ENCODE data around the gene NELL2. TPM values are rescaled to one million over a fixed set of nuclear protein-coding genes. Genes with fewer than 3 reads are reported as not detected.
A peak's percentile ranks its signal among the peaks of the same experiment; 100 is the strongest.

NELL2 gene
- polyA plus RNA-seq, 2 of the 4 experiments (the other 2 are of a cell fraction): 0.16 TPM; not detected in 1

GRCh38 chr12:44574586-44574985 lies 301.5 kb downstream of the NELL2 start:
- TF ChIP-seq TP53 (CRISPR knock-in tag; IDR thresholded peaks at IDR 0.05) (no peak), FOSL2 (IDR thresholded peaks at IDR 0.05) (no peak), FOSL2 (CRISPR knock-in tag; IDR thresholded peaks at IDR 0.05) (no peak)
- H3K27ac ChIP-seq: no peak overlapping the region
- ATAC-seq: no peak
- FAIRE-seq: no peak
- DNase-seq (ENCODE audit: low read depth in 1 of 2, low spot score in 1 of 2): no peak
- POLR2A ChIA-PET: no interaction called here
- H3K4me2 ChIP-seq: no peak overlapping the region
- no peaks in the 10 kb centered on the region for H3K4me1 ChIP-seq
- CTCF ChIA-PET: no interaction called here
- no peaks in the 10 kb centered on the region for H3K9me3 ChIP-seq
- no peak overlapping the region for H3K4me3 ChIP-seq

DNA sequence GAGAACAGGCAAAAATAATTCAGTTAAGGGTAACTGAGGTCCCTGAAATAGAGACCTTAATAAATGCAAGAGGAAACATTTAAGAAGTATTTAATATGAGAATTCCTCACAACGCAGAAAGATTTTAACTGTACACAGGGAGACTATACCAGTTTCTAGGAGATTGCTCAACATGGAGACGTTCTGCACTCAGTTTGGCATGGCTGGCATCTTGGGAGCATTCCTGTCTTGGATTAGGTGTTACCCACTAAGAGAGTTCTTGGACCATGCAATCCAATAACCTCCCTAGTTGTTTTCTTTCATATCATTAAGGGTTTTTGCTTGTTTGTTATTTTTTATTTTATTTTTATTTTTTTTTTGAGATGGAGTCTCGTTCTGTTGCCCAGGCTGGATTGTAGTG lies 302.4 kb downstream of the NELL2 start:
- H3K27ac ChIP-seq: no peak overlapping the region
- FAIRE-seq: no peak
- no peak for DNase-seq (ENCODE audit: low read depth in 1 of 2, low spot score in 1 of 2)
- H3K4me3 ChIP-seq: no peak overlapping the region
- 33% methylated on average over 3 of the region's 3 CpGs for WGBS (ENCODE audit: missing lambda C conversion rate)
- H3K4me2 ChIP-seq: no peak overlapping the region
- no peak for TF ChIP-seq PBX3 (IDR thresholded peaks at IDR 0.05)
- TF ChIP-seq NFE2L2 (conservative IDR thresholded peaks at IDR 0.05; ENCODE audit: low read length): no peak
- no peak for TF ChIP-seq RCOR1 (IDR thresholded peaks at IDR 0.05; ENCODE audit: low read depth, low read length)
- TF ChIP-seq EHF (CRISPR knock-in tag; IDR thresholded peaks at IDR 0.05): no peak
- ChIA-PET POLR2A (no interaction called here), CTCF (no interaction called here)
- no peaks in the 10 kb centered on the region for H3K9me3 ChIP-seq
- H3K4me1 ChIP-seq: no peaks in the 10 kb centered on the region
- no peak for ATAC-seq

GRCh38 chr12:44571006-44571550 lies 305.0 kb downstream of the NELL2 start:
- POLR2A ChIA-PET: no interaction called here

GRCh38 chr12:44570036-44570583 lies 306.0 kb downstream of the NELL2 start:
- H3K9me3 ChIP-seq: no peaks in the 10 kb centered on the region
- ChIA-PET CTCF (no interaction called here), POLR2A (no interaction called here)
- TF ChIP-seq BHLHE40 (IDR thresholded peaks at IDR 0.05; ENCODE audit: low read depth, low read length) (no peak), MAFK (IDR thresholded peaks at IDR 0.05; ENCODE audit: partially characterized antibody) (no peak), BCL3 (IDR thresholded peaks at IDR 0.05) (no peak), GATA3 (IDR thresholded peaks at IDR 0.05; ENCODE audit: borderline replicate concordance) (no peak), POLR2A (IDR thresholded peaks at IDR 0.05; ENCODE audit: low read length) (no peak), HOXA7 (CRISPR knock-in tag; IDR thresholded peaks at IDR 0.05) (no peak), FOXS1 (CRISPR knock-in tag; IDR thresholded peaks at IDR 0.05) (no peak), CBX2 (IDR thresholded peaks at IDR 0.05; ENCODE audit: borderline replicate concordance, low read depth) (no peak), SMC3 (IDR thresholded peaks at IDR 0.05) (no peak), ZC3H11A (IDR thresholded peaks at IDR 0.05) (no peak)
- H3K4me3 ChIP-seq: no peak overlapping the region
- no peak overlapping the region for H3K27ac ChIP-seq
- DNase-seq (ENCODE audit: low read depth in 1 of 2, low spot score in 1 of 2) (no peak), FAIRE-seq (no peak), ATAC-seq (no peak)
- no peak overlapping the region for H3K4me2 ChIP-seq
- 46% methylated on average over 6 of the region's 6 CpGs for WGBS (ENCODE audit: missing lambda C conversion rate)
- no peaks in the 10 kb centered on the region for H3K4me1 ChIP-seq

More at GRCh38 chr12:44571006-44571550, 305.0 kb downstream of the NELL2 start:
- FAIRE-seq: no peak
- Histone ChIP-seq H3K4me3 (no peak overlapping the region), H3K4me2 (no peak overlapping the region), H3K9me3 (no peaks in the 10 kb centered on the region), H3K4me1 (no peaks in the 10 kb centered on the region), H3K27ac (no peak overlapping the region)
- TF ChIP-seq NFE2L2 (conservative IDR thresholded peaks at IDR 0.05; ENCODE audit: low read length) (peak; percentile 62), MAFK (IDR thresholded peaks at IDR 0.05; ENCODE audit: partially characterized antibody) (peak; percentile 60), ZC3H11A (IDR thresholded peaks at IDR 0.05) (no peak)
- DNase-seq (ENCODE audit: low read depth in 1 of 2, low spot score in 1 of 2): no peak
- 37% methylated on average over 2 of the region's 2 CpGs for WGBS (ENCODE audit: missing lambda C conversion rate)
- CTCF ChIA-PET: no interaction called here
- ATAC-seq: no peak

DNA sequence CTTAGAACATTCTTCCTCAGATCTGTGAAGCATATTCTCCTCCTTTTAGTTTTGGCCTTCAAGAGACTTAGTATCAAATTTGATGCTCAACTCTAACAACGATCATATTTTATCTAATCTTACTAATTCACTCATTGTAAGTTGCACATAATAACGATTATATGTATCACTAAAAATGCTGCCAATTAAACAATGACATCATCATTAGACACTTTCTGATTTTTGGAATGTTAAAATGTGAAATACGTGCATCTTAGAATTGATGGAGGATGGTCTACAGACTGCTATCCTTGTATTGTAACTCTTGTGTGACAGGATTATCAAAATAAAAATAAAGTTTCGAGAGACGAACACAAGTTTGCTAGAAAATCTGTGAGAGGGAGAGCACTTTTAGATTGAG lies 311.0 kb downstream of the NELL2 start:
- DNase-seq (ENCODE audit: low read depth in 1 of 2, low spot score in 1 of 2) (no peak), ATAC-seq (no peak), FAIRE-seq (no peak)
- no peaks in the 10 kb centered on the region for H3K4me1 ChIP-seq
- H3K4me2 ChIP-seq: no peak overlapping the region
- no peak overlapping the region for H3K4me3 ChIP-seq
- no peak overlapping the region for H3K27ac ChIP-seq
- H3K9me3 ChIP-seq: no peaks in the 10 kb centered on the region
- TF ChIP-seq CHD4 (IDR thresholded peaks at IDR 0.05; ENCODE audit: borderline replicate concordance) (no peak), KDM5A (IDR thresholded peaks at IDR 0.05) (no peak), PBX3 (IDR thresholded peaks at IDR 0.05) (no peak), EHMT2 (IDR thresholded peaks at IDR 0.05; ENCODE audit: low read depth) (no peak)
- ChIA-PET POLR2A (no interaction called here), CTCF (no interaction called here)
- 39% methylated on average over 5 of the region's 5 CpGs for WGBS (ENCODE audit: missing lambda C conversion rate)

Measured in A549 (cell line).